Caco-2 (cell line): ENCODE measurements around the gene HAPLN3. TPM values are rescaled to one million over a fixed set of nuclear protein-coding genes. Genes with fewer than 3 reads are reported as not detected.

Experiments
- Bru-seq: library from RNA; stranded (reverse); fragments of 400-500 nt; gene quantifications from one replicate; lab custom pipeline; 2021; lab: Mats Ljungman, UMichigan
- BruChase-seq, 2 experiments: library from RNA; stranded (reverse); fragments of 400-500 nt; gene quantifications; one replicate each; lab custom pipeline; 2021; lab: Mats Ljungman, UMichigan
- BruUV-seq: library from RNA; stranded (reverse); fragments of 400-500 nt; replicated peaks from 2 replicates; lab custom pipeline; 2021; lab: Mats Ljungman, UMichigan
- CTCF ChIA-PET: fragments of 300-600 bp; sonication (Branson Sonifier 250); formaldehyde crosslinking; loops from one replicate; lab custom pipeline; 2022; ENCODE audit warnings: antibody characterized with exemption; lab: Charles Lee
- POLR2A ChIA-PET: fragments of 300-600 bp; sonication (Branson Sonifier 250); formaldehyde crosslinking; loops from one replicate; lab custom pipeline; 2022; ENCODE audit warnings: antibody characterized with exemption; lab: Charles Lee
- DNase-seq, 2 experiments: peaks; one replicate each; pipeline versions ENCODE4 v3.0.0 to v3.0.0-alpha.2; 2020 to 2022
- H3K27me3 ChIP-seq: replicated peaks from 2 replicates; pipeline ENCODE4 v1.6.0; 2011; ENCODE audit warnings: low read length; ENCODE audit not compliant: control insufficient read depth, insufficient read depth
- H3K36me3 ChIP-seq: 2 replicates; pipeline ENCODE4 v1.5.1; 2011; ENCODE audit warnings: low read length; ENCODE audit not compliant: control insufficient read depth, insufficient read depth
- H3K4me1 ChIP-seq: fragments of 250-450 bp; sonication (Bioruptor Pico); 2 replicates; pipeline ENCODE4 v1.5.1; 2020; ENCODE audit warnings: mild to moderate bottlenecking
- H3K4me3 ChIP-seq: 2 replicates; pipeline ENCODE4 v1.5.1; 2011; ENCODE audit warnings: low read depth, mild to moderate bottlenecking, control low read depth, low read length
- H3K9me3 ChIP-seq: fragments of 250-450 bp; sonication (Bioruptor Pico); 2 replicates; pipeline ENCODE4 v1.5.1; 2020; ENCODE audit warnings: mild to moderate bottlenecking, moderate library complexity
- H3K27ac Mint-ChIP-seq: one replicate; pipeline ENCODE4 v1.8.0; 2022; ENCODE audit warnings: mixed read lengths; ENCODE audit not compliant: unreplicated experiment
- H3K27me3 Mint-ChIP-seq: one replicate; pipeline ENCODE4 v1.8.0; 2022; ENCODE audit warnings: mixed read lengths; ENCODE audit not compliant: insufficient read depth, unreplicated experiment
- H3K36me3 Mint-ChIP-seq: one replicate; pipeline ENCODE4 v1.8.0; 2022; ENCODE audit warnings: mild to moderate bottlenecking, mixed read lengths; ENCODE audit not compliant: insufficient read depth, unreplicated experiment
- H3K4me1 Mint-ChIP-seq: one replicate; pipeline ENCODE4 v1.8.0; 2022; ENCODE audit warnings: low read depth, mixed read lengths; ENCODE audit not compliant: unreplicated experiment
- H3K4me3 Mint-ChIP-seq: one replicate; pipeline ENCODE4 v1.8.0; 2022; ENCODE audit warnings: mild to moderate bottlenecking, moderate library complexity, mixed read lengths; ENCODE audit not compliant: unreplicated experiment
- H3K9me3 Mint-ChIP-seq: one replicate; pipeline ENCODE4 v1.8.0; 2022; ENCODE audit warnings: mixed read lengths; ENCODE audit not compliant: unreplicated experiment
- CTCF ChIP-seq, 2 experiments: fragments of 200-600 bp in 1 of 2; IDR thresholded peaks; 1 replicate in 1 of 2; 2 replicates in 1 of 2; pipeline versions ENCODE4 v1.5.1 to v1.8.0; 2011 to 2022; ENCODE audit warnings: antibody characterized with exemption in 1 of 2, control low read depth in 1 of 2, inconsistent platforms in 1 of 2, low read depth in 1 of 2, low read length in 1 of 2, mild to moderate bottlenecking in 1 of 2, moderate library complexity in 1 of 2; ENCODE audit not compliant: insufficient read depth in 1 of 2, severe bottlenecking in 1 of 2, unreplicated experiment in 1 of 2
- intact Hi-C: fragments of 100-400 bp; cut with micrococcal nuclease; formaldehyde crosslinking; loops from one replicate; pipeline ENCODE4 v1.10.0; 2022; ENCODE audit not compliant: unreplicated experiment
- long read RNA-seq: library from polyadenylated mRNA; stranded (forward); transcript quantifications from one replicate; pipeline ENCODE4 v2.0.0, GENCODE V29; 2022
- total RNA-seq: library from RNA; stranded (reverse); gene quantifications from 2 replicates; pipeline ENCODE4 v1.2.3, GENCODE V29; 2022

Gene HAPLN3
- total RNA-seq (16.7 and 16.9 TPM in 2 replicates), Bru-seq, nascent RNA (percentile 59 among the genes with signal in this experiment), BruChase-seq, experiment 1, labeled RNA remaining after a 2-hour chase (percentile 68 among the genes with signal in this experiment), BruChase-seq, experiment 2, labeled RNA remaining after a 6-hour chase (percentile 73 among the genes with signal in this experiment)
- long read RNA-seq, partial matches to known transcripts: 4 of 6 reads
- long read RNA-seq, other reads (novel, unspliced or antisense): 1 of 6 reads

- no peaks in the 10 kb centered on the region for H3K4me1 ChIP-seq
- intact Hi-C loops: no loop called here
- CTCF ChIA-PET: no interaction called here
- H3K36me3 Mint-ChIP-seq: peaks cover 48% of the 10 kb centered on the region
- no peak within 1 kb of the TSS for H3K27ac Mint-ChIP-seq
- H3K4me3 Mint-ChIP-seq: no peak within 1 kb of the TSS
- BruUV-seq: no TSS peak
- DNase-seq: no peak
- H3K9me3 Mint-ChIP-seq: no peaks in the 10 kb centered on the region
- H3K27me3 Mint-ChIP-seq: no peaks in the 10 kb centered on the region
- H3K9me3 ChIP-seq: no peaks in the 10 kb centered on the region
- H3K4me3 ChIP-seq: no peak within 1 kb of the TSS
- no peak for TF ChIP-seq CTCF (IDR thresholded peaks at IDR 0.05; ENCODE audit: insufficient read depth in 1 of 2, low read depth in 1 of 2, low read length in 1 of 2, severe bottlenecking in 1 of 2, unreplicated experiment in 1 of 2)
- H3K27me3 ChIP-seq: no peaks in the 10 kb centered on the region
- H3K36me3 ChIP-seq: no peaks in the 10 kb centered on the region; the same call in none of the 2 replicates
- no peaks in the 10 kb centered on the region for H3K4me1 Mint-ChIP-seq
- POLR2A ChIA-PET: no interaction called here
Observed at GRCh38 chr15:88894819-88895767, at the start of gene HAPLN3. TSS of gene HAPLN3 (minus strand) at chr15:88895544. CDS start at chr15:88887298, 8,246 bp downstream.

- Histone ChIP-seq H3K4me3 (no peak overlapping the region), H3K36me3 (no peaks in the 10 kb centered on the region), H3K4me1 (peaks cover 8% of the 10 kb centered on the region), H3K9me3 (no peaks in the 10 kb centered on the region; the same call in 1 of the 2 replicates), H3K27me3 (no peaks in the 10 kb centered on the region)
- BruUV-seq: no TSS peak
- H3K36me3 Mint-ChIP-seq: peaks cover 5% of the 10 kb centered on the region
- H3K9me3 Mint-ChIP-seq: no peaks in the 10 kb centered on the region
- DNase-seq: no peak
- intact Hi-C loops: no loop called here
- H3K4me3 Mint-ChIP-seq: no peak overlapping the region
- POLR2A ChIA-PET: no interaction called here
- H3K27ac Mint-ChIP-seq: peak overlapping the region; percentile 24
- no peaks in the 10 kb centered on the region for H3K4me1 Mint-ChIP-seq
- no peaks in the 10 kb centered on the region for H3K27me3 Mint-ChIP-seq
- CTCF ChIA-PET: no interaction called here
- TF ChIP-seq CTCF (IDR thresholded peaks at IDR 0.05; ENCODE audit: insufficient read depth in 1 of 2, low read depth in 1 of 2, low read length in 1 of 2, severe bottlenecking in 1 of 2, unreplicated experiment in 1 of 2): no peak
Observed at GRCh38 chr15:88940110-88940675, 44.8 kb upstream of the HAPLN3 start.

- Mint-ChIP-seq H3K4me1 (no peaks in the 10 kb centered on the region), H3K27ac (no peak overlapping the region), H3K36me3 (peaks cover 5% of the 10 kb centered on the region), H3K27me3 (no peaks in the 10 kb centered on the region), H3K9me3 (no peaks in the 10 kb centered on the region), H3K4me3 (no peak overlapping the region)
- H3K4me1 ChIP-seq: peaks cover 8% of the 10 kb centered on the region
- POLR2A ChIA-PET: no interaction called here
- no peaks in the 10 kb centered on the region for H3K27me3 ChIP-seq
- no peaks in the 10 kb centered on the region for H3K36me3 ChIP-seq
- intact Hi-C loops: no loop called here
- DNase-seq: no peak
- H3K4me3 ChIP-seq: no peak overlapping the region
- TF ChIP-seq CTCF (IDR thresholded peaks at IDR 0.05; ENCODE audit: insufficient read depth in 1 of 2, low read depth in 1 of 2, low read length in 1 of 2, severe bottlenecking in 1 of 2, unreplicated experiment in 1 of 2): no peak
- CTCF ChIA-PET: no interaction called here
- no TSS peak for BruUV-seq
- H3K9me3 ChIP-seq: no peaks in the 10 kb centered on the region; the same call in 1 of the 2 replicates
Observed at GRCh38 chr15:88939486-88939806, 44.1 kb upstream of the HAPLN3 start.
